ENCODE data around the gene SMYD2.

The SMYD2 gene

DNA sequence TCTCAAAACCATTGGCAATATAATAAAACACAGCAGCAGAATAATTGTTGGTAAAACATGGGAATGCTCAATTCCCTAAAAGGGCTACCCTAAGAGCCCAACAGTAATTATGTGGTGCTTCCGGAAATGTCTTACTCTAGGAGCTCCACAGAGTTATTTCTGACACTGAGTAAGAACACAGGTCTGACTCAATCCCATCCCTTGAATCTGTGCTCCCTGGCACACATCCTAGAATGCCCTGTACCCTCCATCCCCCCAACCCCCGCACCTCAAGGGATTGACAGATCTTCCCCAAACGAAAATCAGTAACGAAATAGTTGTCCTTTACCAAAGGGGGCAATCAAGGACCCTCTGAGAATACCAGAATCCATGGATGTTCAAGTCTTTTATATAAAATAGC is 71.9 kb downstream of the SMYD2 start:
- ChIA-PET CTCF (interaction anchor here (0.6 kb wide), 1 partner anchor 1326 kb away, joined by 3 read pairs; no protein-coding TSS in a partner anchor), POLR2A (no interaction called here)
- no peak for TF ChIP-seq FOXA1 (IDR thresholded peaks at IDR 0.05)
- TF ChIP-seq LEF1 (IDR thresholded peaks at IDR 0.05; ENCODE audit: borderline replicate concordance), result no peak
- no peak for TF ChIP-seq FOXK2 (IDR thresholded peaks at IDR 0.05)
- TF ChIP-seq HDGF (IDR thresholded peaks at IDR 0.05; ENCODE audit: borderline replicate concordance), result no peak
- TF ChIP-seq PKNOX1 (IDR thresholded peaks at IDR 0.05), result no peak
- TF ChIP-seq ZNF384 (IDR thresholded peaks at IDR 0.05), result no peak
- TF ChIP-seq L3MBTL2 (conservative IDR thresholded peaks at IDR 0.05), result no peak
- TF ChIP-seq NFRKB (IDR thresholded peaks at IDR 0.05), result no peak
- no peak for TF ChIP-seq BHLHE40 (IDR thresholded peaks at IDR 0.05; ENCODE audit: borderline replicate concordance)
- no peak for TF ChIP-seq TARDBP (IDR thresholded peaks at IDR 0.05)
- TF ChIP-seq SUZ12 (IDR thresholded peaks at IDR 0.05), result no peak
- TF ChIP-seq CTBP1 (IDR thresholded peaks at IDR 0.05; ENCODE audit: borderline replicate concordance), result no peak
- no peak for TF ChIP-seq FOXM1 (IDR thresholded peaks at IDR 0.05; ENCODE audit: borderline replicate concordance)
- no peak for TF ChIP-seq ELF4 (IDR thresholded peaks at IDR 0.05)
- TF ChIP-seq SP1 (IDR thresholded peaks at IDR 0.05), result no peak
- no peak for TF ChIP-seq ARNT (IDR thresholded peaks at IDR 0.05)
- DNase-seq (ENCODE audit: extremely low spot score), result no peak

DNA sequence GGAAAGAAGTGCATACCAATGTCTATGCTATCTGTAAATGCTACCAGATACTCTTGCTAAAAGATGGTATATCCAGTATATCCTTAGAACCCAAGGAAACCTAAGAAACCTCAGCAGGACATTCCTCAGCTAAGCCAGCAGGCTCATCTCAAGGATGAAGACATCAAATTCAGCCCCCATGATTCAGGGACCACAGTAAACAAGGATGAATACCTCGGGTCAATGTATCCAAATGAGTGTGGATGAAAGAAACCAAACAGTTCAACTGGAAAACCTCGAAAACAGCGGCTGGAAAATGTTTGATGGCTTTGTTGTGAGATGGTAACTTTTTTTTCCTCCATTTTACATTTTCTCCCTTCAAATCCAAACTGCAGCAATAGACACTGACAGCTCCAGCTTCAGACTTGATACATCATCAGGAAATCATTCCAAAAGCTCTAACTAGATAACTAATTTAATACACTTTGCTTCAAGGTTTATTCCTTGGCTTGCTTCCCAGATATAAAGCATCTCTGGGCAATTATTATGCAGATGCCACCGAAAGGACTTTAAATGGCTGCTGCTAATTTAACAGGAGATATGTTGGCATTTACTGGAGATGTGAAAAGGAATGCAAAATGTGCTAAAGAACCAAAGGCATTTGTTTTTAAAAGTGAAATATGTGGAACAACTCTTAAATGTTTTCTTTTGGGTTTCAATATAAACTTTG is 73.6 kb downstream of the SMYD2 start:
- CTCF ChIA-PET, result interaction anchor here (1.0 kb wide), 1 partner anchor 26 kb away, joined by 4 read pairs; no protein-coding TSS in a partner anchor
- POLR2A ChIA-PET, result interaction anchor here (0.6 kb wide), 1 partner anchor 31 kb away, joined by 4 read pairs; no protein-coding TSS in a partner anchor
- no peak for TF ChIP-seq PKNOX1 (IDR thresholded peaks at IDR 0.05)
- DNase-seq (ENCODE audit: extremely low spot score), result no peak

DNA sequence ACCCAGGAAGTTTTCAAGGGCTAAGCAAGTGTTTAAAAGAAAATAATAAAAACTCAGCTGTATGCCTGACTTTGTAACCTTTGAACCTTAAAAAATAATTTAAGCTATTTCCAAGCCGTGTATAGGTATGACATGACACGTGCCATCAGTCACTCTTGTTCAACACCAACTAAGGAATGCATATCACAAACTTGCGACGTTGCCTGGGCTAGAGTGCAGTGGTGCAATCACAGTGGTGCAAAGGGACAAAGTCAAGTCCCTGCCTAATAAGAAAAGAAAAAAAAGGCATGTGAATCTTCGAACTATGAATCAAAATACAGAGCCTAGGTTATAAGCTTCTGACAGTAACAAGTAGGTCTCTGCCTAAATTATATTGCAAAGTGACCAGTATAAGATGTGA is 79.2 kb downstream of the SMYD2 start:
- CTCF ChIA-PET, result interaction anchor here (0.6 kb wide), 1 partner anchor 72 kb away, joined by 3 read pairs; no protein-coding TSS in a partner anchor
- DNase-seq (ENCODE audit: extremely low spot score), result no peak
- TF ChIP-seq L3MBTL2 (conservative IDR thresholded peaks at IDR 0.05) (no peak), FOXM1 (IDR thresholded peaks at IDR 0.05; ENCODE audit: borderline replicate concordance) (no peak), BHLHE40 (IDR thresholded peaks at IDR 0.05; ENCODE audit: borderline replicate concordance) (no peak), ARNT (IDR thresholded peaks at IDR 0.05) (no peak), FOXA1 (IDR thresholded peaks at IDR 0.05) (no peak), FOXK2 (IDR thresholded peaks at IDR 0.05) (no peak), SP1 (IDR thresholded peaks at IDR 0.05) (no peak), TARDBP (IDR thresholded peaks at IDR 0.05) (no peak), HDGF (IDR thresholded peaks at IDR 0.05; ENCODE audit: borderline replicate concordance) (no peak), ELF4 (IDR thresholded peaks at IDR 0.05) (no peak), LEF1 (IDR thresholded peaks at IDR 0.05; ENCODE audit: borderline replicate concordance) (no peak), CTBP1 (IDR thresholded peaks at IDR 0.05; ENCODE audit: borderline replicate concordance) (no peak), PKNOX1 (IDR thresholded peaks at IDR 0.05) (no peak), ZNF384 (IDR thresholded peaks at IDR 0.05) (no peak), SUZ12 (IDR thresholded peaks at IDR 0.05) (no peak), NFRKB (IDR thresholded peaks at IDR 0.05) (no peak)
- POLR2A ChIA-PET, result no interaction called here

- no peak for DNase-seq (ENCODE audit: extremely low spot score)
- CTCF ChIA-PET, result interaction anchor here (0.6 kb wide), 1 partner anchor 73 kb away, joined by 3 read pairs; no protein-coding TSS in a partner anchor
- TF ChIP-seq LEF1 (IDR thresholded peaks at IDR 0.05; ENCODE audit: borderline replicate concordance) (no peak), TARDBP (IDR thresholded peaks at IDR 0.05) (no peak), FOXK2 (IDR thresholded peaks at IDR 0.05) (no peak), ELF4 (IDR thresholded peaks at IDR 0.05) (no peak), CTBP1 (IDR thresholded peaks at IDR 0.05; ENCODE audit: borderline replicate concordance) (no peak), ARNT (IDR thresholded peaks at IDR 0.05) (no peak), SP1 (IDR thresholded peaks at IDR 0.05) (no peak), SUZ12 (IDR thresholded peaks at IDR 0.05) (no peak), PKNOX1 (IDR thresholded peaks at IDR 0.05) (no peak), FOXM1 (IDR thresholded peaks at IDR 0.05; ENCODE audit: borderline replicate concordance) (no peak)
- POLR2A ChIA-PET, result no interaction called here
Observed at GRCh38 chr1:214360525-214361164, 79.7 kb downstream of the SMYD2 start.

DNA sequence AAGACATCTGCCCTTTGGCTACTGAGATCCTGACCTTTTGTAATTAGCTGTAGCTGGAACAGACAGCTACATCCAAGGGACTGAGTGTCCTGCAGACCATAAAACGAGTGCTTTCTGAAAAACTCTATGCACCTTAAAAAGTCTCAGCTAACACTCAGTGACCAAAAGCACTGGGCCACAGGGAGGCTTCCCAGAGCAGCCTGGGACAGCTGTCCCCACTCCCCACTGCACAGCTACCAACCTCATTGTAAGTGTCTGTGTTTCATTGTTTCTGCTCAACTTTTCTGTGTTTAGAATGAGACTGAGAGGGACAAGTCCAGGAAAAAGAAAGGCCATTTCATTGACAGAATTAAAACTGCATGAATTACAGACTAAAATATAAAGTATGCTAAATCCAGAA is 80.7 kb downstream of the SMYD2 start:
- TF ChIP-seq FOXK2 (IDR thresholded peaks at IDR 0.05) (no peak), ARNT (IDR thresholded peaks at IDR 0.05) (no peak), HDGF (IDR thresholded peaks at IDR 0.05; ENCODE audit: borderline replicate concordance) (no peak), SP1 (IDR thresholded peaks at IDR 0.05) (no peak), LEF1 (IDR thresholded peaks at IDR 0.05; ENCODE audit: borderline replicate concordance) (no peak), PKNOX1 (IDR thresholded peaks at IDR 0.05) (no peak), BHLHE40 (IDR thresholded peaks at IDR 0.05; ENCODE audit: borderline replicate concordance) (no peak), L3MBTL2 (conservative IDR thresholded peaks at IDR 0.05) (no peak), SUZ12 (IDR thresholded peaks at IDR 0.05) (no peak), TARDBP (IDR thresholded peaks at IDR 0.05) (no peak), FOXM1 (IDR thresholded peaks at IDR 0.05; ENCODE audit: borderline replicate concordance) (no peak), NFRKB (IDR thresholded peaks at IDR 0.05) (no peak), ELF4 (IDR thresholded peaks at IDR 0.05) (no peak), ZNF384 (IDR thresholded peaks at IDR 0.05) (no peak), FOXA1 (IDR thresholded peaks at IDR 0.05) (no peak), CTBP1 (IDR thresholded peaks at IDR 0.05; ENCODE audit: borderline replicate concordance) (no peak)
- ChIA-PET POLR2A (no interaction called here), CTCF (no interaction called here)
- DNase-seq (ENCODE audit: extremely low spot score), result no peak
